GM12872 (cell line): ENCODE measurements around the gene TAF3.

ENCODE experiments used
- CTCF ChIP-seq: IDR thresholded peaks from 3 replicates; pipeline ENCODE4 v1.5.1; 2011; ENCODE audit warnings: low read depth, mild to moderate bottlenecking, low read length, moderate library complexity; ENCODE audit not compliant: insufficient read depth

TAF3 gene

GRCh38 chr10:7941576-7941975, 123.3 kb downstream of the TAF3 start:
- TF ChIP-seq CTCF, result no peak

GRCh38 chr10:7942316-7942715, 124.0 kb downstream of the TAF3 start:
- no peak for TF ChIP-seq CTCF

- no peak for TF ChIP-seq CTCF
Observed at GRCh38 chr10:7942859-7943258, 124.6 kb downstream of the TAF3 start.

GRCh38 chr10:7944215-7944480, 125.8 kb downstream of the TAF3 start:
- TF ChIP-seq CTCF, result no peak

GRCh38 chr10:7944537-7944936, 126.2 kb downstream of the TAF3 start:
- TF ChIP-seq CTCF, result no peak

- TF ChIP-seq CTCF, result no peak
Observed at GRCh38 chr10:7945034-7945433, 126.7 kb downstream of the TAF3 start.

GRCh38 chr10:7945469-7946187, 127.3 kb downstream of the TAF3 start:
- TF ChIP-seq CTCF, result no peak
